ENCODE measurements around the gene ARHGAP42. TPM values are rescaled to one million over a fixed set of nuclear protein-coding genes. Genes with fewer than 3 reads are reported as not detected.

Gene ARHGAP42
- total and polyA plus RNA-seq, 10 of the 15 experiments (the other 5 are each of a cell fraction or from before 2014, with no cell fraction given), result 1.8 to 6.3 (median 3.2) TPM

DNA sequence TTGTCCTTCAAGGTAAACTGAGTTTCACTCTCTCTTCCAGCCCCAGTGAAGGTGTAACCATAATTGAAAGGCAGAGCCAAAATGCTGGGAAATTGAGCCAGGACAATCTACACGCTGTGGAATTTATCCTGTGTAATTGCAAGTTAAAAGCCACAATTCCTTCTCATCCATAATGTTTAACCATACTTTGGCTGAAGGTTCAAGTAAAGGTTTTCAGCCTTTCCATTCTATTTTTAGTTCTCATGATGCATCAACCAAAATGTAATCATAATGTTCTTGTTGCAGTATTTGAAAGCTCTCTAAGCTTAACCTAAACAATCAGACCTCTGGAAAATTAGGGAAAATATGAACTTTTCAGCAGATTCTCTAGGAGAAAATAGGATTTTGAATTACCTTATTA lies 14.0 kb upstream of the ARHGAP42 start (continued):
- no peak for TF ChIP-seq ATF2 (IDR thresholded peaks at IDR 0.05; ENCODE audit: low read length)

- ChIA-PET RAD21 (ENCODE audit: unreplicated experiment) (no interaction called here), SMC1A (ENCODE audit: uncharacterized antibody, unreplicated experiment) (interaction anchor here (2.4 kb wide), 1 partner anchor 9 kb away, joined by 6 read pairs; no protein-coding TSS in a partner anchor), POLR2A (no interaction called here), CTCF (no interaction called here)
- Histone ChIP-seq H3K9ac (ENCODE audit: control insufficient read depth, insufficient read depth, low read length) (no peak overlapping the region), H4K20me1 (ENCODE audit: control insufficient read depth, insufficient read depth) (no peaks in the 10 kb centered on the region), H2AFZ (ENCODE audit: control insufficient read depth, low read depth, low read length) (no peak overlapping the region), H3K27me3 (replicated peaks in 1 of 2; ENCODE audit: control insufficient read depth in 2 of 2, insufficient read depth in 2 of 2, low read length in 1 of 2) (no peaks in the 10 kb centered on the region), H3K4me1 (ENCODE audit: control insufficient read depth, insufficient read depth, low read length) (no peaks in the 10 kb centered on the region), H3K4me2 (ENCODE audit: control insufficient read depth, insufficient read depth) (no peak overlapping the region), H3K27ac (ENCODE audit: control insufficient read depth, insufficient read depth) (no peak overlapping the region), H3K36me3 (ENCODE audit: control insufficient read depth in 2 of 2, insufficient read depth in 2 of 2, low read length in 1 of 2) (no peaks in the 10 kb centered on the region), H3K79me2 (ENCODE audit: control insufficient read depth, insufficient read depth, low read length) (no peaks in the 10 kb centered on the region), H3K4me3 (no peak overlapping the region), H3K9me3 (replicated peaks; ENCODE audit: control insufficient read depth, insufficient read depth, low read length) (no peaks in the 10 kb centered on the region)
- FAIRE-seq (no peak), DNase-seq (ENCODE audit: low read depth, low spot score) (no peak), ATAC-seq (no peak)
- intact Hi-C loops (cut with micrococcal nuclease; ENCODE audit: unreplicated experiment), result no loop called here
- no TSS peak for BruUV-seq (replicated peaks)
- in situ Hi-C loops (cut with MboI), result no loop called here
- TF ChIP-seq TCF12 (IDR thresholded peaks at IDR 0.05; ENCODE audit: low read depth, low read length) (no peak), ZBTB40 (IDR thresholded peaks at IDR 0.05; ENCODE audit: borderline replicate concordance) (no peak), EED (IDR thresholded peaks at IDR 0.05; ENCODE audit: low read depth) (no peak), ESRRA (IDR thresholded peaks at IDR 0.05; ENCODE audit: low read length) (no peak), NR2C2 (IDR thresholded peaks at IDR 0.05; ENCODE audit: borderline replicate concordance, control insufficient read depth, insufficient read length, low read depth) (no peak), SUZ12 (IDR thresholded peaks at IDR 0.05; ENCODE audit: unreplicated experiment) (no peak), RAD21 (IDR thresholded peaks at IDR 0.05; ENCODE audit: insufficient read depth, low read depth, low read length) (no peak)
- TF ChIP-seq, protein P1, sequence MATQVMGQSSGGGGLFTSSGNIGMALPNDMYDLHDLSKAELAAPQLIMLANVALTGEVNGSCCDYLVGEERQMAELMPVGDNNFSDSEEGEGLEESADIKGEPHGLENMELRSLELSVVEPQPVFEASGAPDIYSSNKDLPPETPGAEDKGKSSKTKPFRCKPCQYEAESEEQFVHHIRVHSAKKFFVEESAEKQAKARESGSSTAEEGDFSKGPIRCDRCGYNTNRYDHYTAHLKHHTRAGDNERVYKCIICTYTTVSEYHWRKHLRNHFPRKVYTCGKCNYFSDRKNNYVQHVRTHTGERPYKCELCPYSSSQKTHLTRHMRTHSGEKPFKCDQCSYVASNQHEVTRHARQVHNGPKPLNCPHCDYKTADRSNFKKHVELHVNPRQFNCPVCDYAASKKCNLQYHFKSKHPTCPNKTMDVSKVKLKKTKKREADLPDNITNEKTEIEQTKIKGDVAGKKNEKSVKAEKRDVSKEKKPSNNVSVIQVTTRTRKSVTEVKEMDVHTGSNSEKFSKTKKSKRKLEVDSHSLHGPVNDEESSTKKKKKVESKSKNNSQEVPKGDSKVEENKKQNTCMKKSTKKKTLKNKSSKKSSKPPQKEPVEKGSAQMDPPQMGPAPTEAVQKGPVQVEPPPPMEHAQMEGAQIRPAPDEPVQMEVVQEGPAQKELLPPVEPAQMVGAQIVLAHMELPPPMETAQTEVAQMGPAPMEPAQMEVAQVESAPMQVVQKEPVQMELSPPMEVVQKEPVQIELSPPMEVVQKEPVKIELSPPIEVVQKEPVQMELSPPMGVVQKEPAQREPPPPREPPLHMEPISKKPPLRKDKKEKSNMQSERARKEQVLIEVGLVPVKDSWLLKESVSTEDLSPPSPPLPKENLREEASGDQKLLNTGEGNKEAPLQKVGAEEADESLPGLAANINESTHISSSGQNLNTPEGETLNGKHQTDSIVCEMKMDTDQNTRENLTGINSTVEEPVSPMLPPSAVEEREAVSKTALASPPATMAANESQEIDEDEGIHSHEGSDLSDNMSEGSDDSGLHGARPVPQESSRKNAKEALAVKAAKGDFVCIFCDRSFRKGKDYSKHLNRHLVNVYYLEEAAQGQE (IDR thresholded peaks at IDR 0.05; ENCODE audit: low read depth, low read length), result no peak
- 87% methylated on average over 7 of the region's 7 CpGs for WGBS (ENCODE audit: insufficient coverage, insufficient replicate concordance, low lambda C conversion rate, missing lambda C conversion rate)
These were observed 12.9 kb upstream of the ARHGAP42 start for GRCh38 chr11:100674212-100674611.

All from GM12878 (cell line).